Ascending aorta (tissue), 2 donors: ENCODE measurements around the gene TRIM32. TPM values are rescaled to one million over a fixed set of nuclear protein-coding genes. Genes with fewer than 3 reads are reported as not detected.

Source experiments
- DNase-seq, 2 donors: peaks; one replicate each; pipeline ENCODE4 v3.0.0-alpha.2; 2019; ENCODE audit warnings: low spot score in 2 of 2
- H3K27ac ChIP-seq, 2 donors: fragments of 200-600 bp; sonication (generic); one replicate each; pipeline ENCODE4 v1.5.1; 2016 to 2017; ENCODE audit warnings: mild to moderate bottlenecking in 1 of 2
- H3K27me3 ChIP-seq: fragments of 200-600 bp; sonication (generic); one replicate; pipeline ENCODE4 v1.5.1; 2017
- H3K36me3 ChIP-seq, 2 donors: fragments of 200-600 bp; sonication (generic); one replicate each; pipeline ENCODE4 v1.5.1; 2016
- H3K4me1 ChIP-seq, 2 donors: fragments of 200-600 bp; sonication (generic); one replicate each; pipeline ENCODE4 v1.5.1; 2016 to 2017; ENCODE audit warnings: mild to moderate bottlenecking in 1 of 2
- H3K4me3 ChIP-seq, 2 donors: fragments of 200-600 bp; sonication (generic); one replicate each; pipeline ENCODE4 v1.5.1; 2016 to 2017; ENCODE audit warnings: mild to moderate bottlenecking in 1 of 2
- H3K9me3 ChIP-seq, 2 donors: fragments of 200-600 bp; sonication (generic); one replicate each; pipeline ENCODE4 v1.5.1; 2016
- CTCF ChIP-seq, 3 experiments: fragments of 200-600 bp in 2 of 3; fragments of 450-650 bp in 1 of 3; sonication (generic) in 2 of 3; IDR thresholded peaks; one replicate each; pipeline ENCODE4 v1.5.1; 2016 to 2019; ENCODE audit warnings: antibody characterized with exemption in 3 of 3, mild to moderate bottlenecking in 1 of 3, moderate library complexity in 1 of 3
- intact Hi-C: fragments of 100-400 bp; cut with DNase I; formaldehyde crosslinking; loops from one replicate; pipeline ENCODE4 v1.15.1; 2023
- total RNA-seq: library from RNA; depleted of rRNA; stranded (reverse); fragments of >200 nt; gene quantifications from one replicate; pipeline ENCODE4 v1.1.0, GENCODE V29; 2016

TRIM32 gene
- total RNA-seq, 1 donor from 2014 or later: 2.6 TPM

- no peaks in the 10 kb centered on the region for H3K4me1 ChIP-seq
- H3K27ac ChIP-seq: no peak overlapping the region
- DNase-seq: no peak
- no peaks in the 10 kb centered on the region for H3K9me3 ChIP-seq
- no peaks in the 10 kb centered on the region for H3K36me3 ChIP-seq
- H3K4me3 ChIP-seq: no peak overlapping the region
- TF ChIP-seq CTCF (IDR thresholded peaks at IDR 0.05): no peak
- no peaks in the 10 kb centered on the region for H3K27me3 ChIP-seq
- intact Hi-C loops: loop anchor here (10.0 kb wide), 1 partner anchor 118 kb away; no protein-coding TSS in a partner anchor
These were observed 49.5 kb downstream of the TRIM32 start for GRCh38 chr9:116736399-116737151.

- H3K4me3 ChIP-seq: no peak overlapping the region
- H3K9me3 ChIP-seq: no peaks in the 10 kb centered on the region
- DNase-seq: peak in 1 of 2 donors; percentile 77
- H3K27me3 ChIP-seq: no peaks in the 10 kb centered on the region
- no peaks in the 10 kb centered on the region for H3K4me1 ChIP-seq
- H3K36me3 ChIP-seq: no peaks in the 10 kb centered on the region
- peak; percentile 68 to 80 (median 74) for TF ChIP-seq CTCF (IDR thresholded peaks at IDR 0.05)
- no peak overlapping the region for H3K27ac ChIP-seq
- intact Hi-C loops: loop anchor here (10.0 kb wide), 1 partner anchor 118 kb away; no protein-coding TSS in a partner anchor
These were observed 50.0 kb downstream of the TRIM32 start for GRCh38 chr9:116737152-116737546.

- no peak for DNase-seq
- no peaks in the 10 kb centered on the region for H3K27me3 ChIP-seq
- TF ChIP-seq CTCF (IDR thresholded peaks at IDR 0.05): no peak
- H3K4me1 ChIP-seq: no peaks in the 10 kb centered on the region
- no peak overlapping the region for H3K27ac ChIP-seq
- no peaks in the 10 kb centered on the region for H3K9me3 ChIP-seq
- no peaks in the 10 kb centered on the region for H3K36me3 ChIP-seq
- H3K4me3 ChIP-seq: no peak overlapping the region
- intact Hi-C loops: no loop called here
These were observed 54.1 kb downstream of the TRIM32 start for GRCh38 chr9:116741086-116741740.

- no peak for TF ChIP-seq CTCF (IDR thresholded peaks at IDR 0.05)
- H3K27me3 ChIP-seq: no peaks in the 10 kb centered on the region
- no peak overlapping the region for H3K4me3 ChIP-seq
- H3K36me3 ChIP-seq: no peaks in the 10 kb centered on the region
- DNase-seq: no peak
- intact Hi-C loops: no loop called here
- no peak overlapping the region for H3K27ac ChIP-seq
- H3K4me1 ChIP-seq: no peaks in the 10 kb centered on the region
- no peaks in the 10 kb centered on the region for H3K9me3 ChIP-seq
These were observed 54.6 kb downstream of the TRIM32 start for GRCh38 chr9:116741742-116742141.

- H3K4me3 ChIP-seq: no peak overlapping the region
- no peaks in the 10 kb centered on the region for H3K9me3 ChIP-seq
- H3K36me3 ChIP-seq: no peaks in the 10 kb centered on the region
- DNase-seq: no peak
- H3K27ac ChIP-seq: no peak overlapping the region
- no peaks in the 10 kb centered on the region for H3K27me3 ChIP-seq
- intact Hi-C loops: no loop called here
- no peak for TF ChIP-seq CTCF (IDR thresholded peaks at IDR 0.05)
- no peaks in the 10 kb centered on the region for H3K4me1 ChIP-seq
These were observed 62.1 kb downstream of the TRIM32 start for GRCh38 chr9:116749176-116749575.
